HG03457 (cell line): ENCODE data around the gene HYPK.
"Not testable (repeated sequence)": the region's sequence is repeated elsewhere in the genome, so short reads cannot be mapped to it uniquely, and the experiment has no call there.

Source experiments
- ATAC-seq: cut with Tn5 transposase; IDR thresholded peaks from one replicate; pipeline ENCODE4 v1.9.1; 2021; ENCODE audit warnings: moderate number of reproducible peaks; ENCODE audit not compliant: unreplicated experiment

The HYPK gene

GRCh38 chr15:43832485-43832884, 32.1 kb downstream of the HYPK start:
- not testable (repeated sequence) for ATAC-seq

- no peak for ATAC-seq
Measured at GRCh38 chr15:43845421-43845820, 45.0 kb downstream of the HYPK start.

DNA sequence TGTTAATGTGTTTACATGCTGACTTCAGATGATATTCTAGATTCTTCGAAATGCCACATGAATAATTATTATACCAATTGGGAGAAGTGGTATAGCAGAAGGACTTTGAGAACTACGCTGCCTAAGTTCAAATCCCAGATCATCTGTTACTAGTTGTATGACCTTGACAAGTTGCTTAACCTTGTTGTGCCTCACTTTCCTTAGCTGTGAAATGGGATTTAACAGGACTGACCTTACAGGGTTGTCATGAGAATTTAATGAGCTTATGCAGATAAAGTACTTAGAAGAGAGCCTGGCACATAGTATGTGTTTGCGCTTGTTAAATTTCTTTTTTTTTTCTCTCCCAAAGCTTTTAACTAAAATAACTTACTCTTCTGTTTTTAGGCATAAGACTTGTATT, 50.9 kb downstream of the HYPK start:
- ATAC-seq, result no peak

DNA sequence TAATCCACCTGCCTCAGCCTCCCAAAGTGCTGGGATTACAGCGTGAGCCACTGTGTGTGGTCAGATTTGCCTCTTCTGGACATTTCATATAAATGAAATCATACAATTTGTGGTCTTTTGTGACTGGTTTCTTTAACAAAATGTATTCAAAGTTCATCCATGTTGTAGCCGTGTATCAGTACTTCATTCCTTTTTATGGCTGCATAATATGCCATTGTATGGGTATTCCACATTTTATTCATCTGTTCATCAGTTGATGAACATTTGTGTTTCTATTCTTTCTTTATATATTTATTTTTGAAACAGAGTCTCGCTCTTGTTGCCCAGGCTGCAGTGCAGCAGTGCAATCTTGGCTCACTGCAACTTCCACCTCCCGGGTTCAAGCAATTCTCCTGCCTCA, 52.2 kb downstream of the HYPK start:
- no peak for ATAC-seq
